NCI-H2029 treated with DMSO at 0.1 percent for 48 hours (cell line): ENCODE data around the gene MALT1.
A peak's percentile ranks its signal among the peaks of the same experiment; 100 is the strongest.
"Not testable (repeated sequence)": the region's sequence is repeated elsewhere in the genome, so short reads cannot be mapped to it uniquely, and the experiment has no call there.

Experiments
- DNase-seq: peaks from one replicate; lab custom pipeline; 2025; lab: John Stamatoyannopoulos, UW

MALT1 gene, protein sequence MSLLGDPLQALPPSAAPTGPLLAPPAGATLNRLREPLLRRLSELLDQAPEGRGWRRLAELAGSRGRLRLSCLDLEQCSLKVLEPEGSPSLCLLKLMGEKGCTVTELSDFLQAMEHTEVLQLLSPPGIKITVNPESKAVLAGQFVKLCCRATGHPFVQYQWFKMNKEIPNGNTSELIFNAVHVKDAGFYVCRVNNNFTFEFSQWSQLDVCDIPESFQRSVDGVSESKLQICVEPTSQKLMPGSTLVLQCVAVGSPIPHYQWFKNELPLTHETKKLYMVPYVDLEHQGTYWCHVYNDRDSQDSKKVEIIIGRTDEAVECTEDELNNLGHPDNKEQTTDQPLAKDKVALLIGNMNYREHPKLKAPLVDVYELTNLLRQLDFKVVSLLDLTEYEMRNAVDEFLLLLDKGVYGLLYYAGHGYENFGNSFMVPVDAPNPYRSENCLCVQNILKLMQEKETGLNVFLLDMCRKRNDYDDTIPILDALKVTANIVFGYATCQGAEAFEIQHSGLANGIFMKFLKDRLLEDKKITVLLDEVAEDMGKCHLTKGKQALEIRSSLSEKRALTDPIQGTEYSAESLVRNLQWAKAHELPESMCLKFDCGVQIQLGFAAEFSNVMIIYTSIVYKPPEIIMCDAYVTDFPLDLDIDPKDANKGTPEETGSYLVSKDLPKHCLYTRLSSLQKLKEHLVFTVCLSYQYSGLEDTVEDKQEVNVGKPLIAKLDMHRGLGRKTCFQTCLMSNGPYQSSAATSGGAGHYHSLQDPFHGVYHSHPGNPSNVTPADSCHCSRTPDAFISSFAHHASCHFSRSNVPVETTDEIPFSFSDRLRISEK

DNA sequence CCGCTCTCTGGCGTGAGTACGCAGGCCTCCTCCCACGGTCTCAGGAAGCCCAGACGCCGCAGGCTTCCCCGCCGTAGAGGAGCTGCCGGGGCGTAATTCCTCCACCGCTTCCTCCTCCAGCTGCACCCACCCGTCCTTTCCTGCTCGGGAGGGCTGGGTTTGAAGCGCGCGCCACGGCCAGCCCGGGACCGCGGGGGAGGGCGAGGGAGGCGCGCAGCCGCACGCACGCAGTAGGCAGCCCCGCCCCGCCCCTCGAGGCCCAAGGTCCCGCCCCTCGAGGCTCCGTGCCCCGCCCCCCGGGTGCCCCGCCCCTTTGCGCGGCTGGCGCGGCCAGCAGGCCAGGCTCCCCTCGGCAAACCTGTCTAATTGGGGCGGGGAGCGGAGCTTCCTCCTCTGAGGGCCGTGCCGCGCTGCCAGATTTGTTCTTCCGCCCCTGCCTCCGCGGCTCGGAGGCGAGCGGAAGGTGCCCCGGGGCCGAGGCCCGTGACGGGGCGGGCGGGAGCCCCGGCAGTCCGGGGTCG lies at the start of gene MALT1:
Gene MALT1, plus strand, starts transcription at position 355 of the 521 bp plus-strand sequence. CDS start 179 bp downstream, outside the sequence.
- DNase-seq, result peak; percentile 70

DNA sequence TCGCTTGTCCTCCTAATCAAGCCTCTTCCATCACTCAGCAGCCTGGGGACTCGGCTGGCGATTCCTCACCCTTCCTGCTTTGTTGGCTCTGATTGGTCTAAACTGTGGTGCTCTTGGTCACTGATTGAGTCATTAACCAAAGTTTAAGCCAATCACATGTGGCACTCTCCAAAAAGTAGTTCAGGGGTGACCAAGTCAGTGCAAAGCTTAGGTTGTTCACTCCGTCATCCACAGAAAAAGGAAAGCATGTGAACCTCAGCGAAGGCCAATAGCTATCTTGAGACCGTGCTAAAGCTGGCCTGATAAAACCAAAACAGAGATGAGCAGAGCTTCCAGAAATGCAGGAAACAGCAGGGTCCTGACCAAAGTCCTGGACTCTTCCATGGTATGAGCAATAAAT lies 47.3 kb upstream of the MALT1 start:
- no peak for DNase-seq

DNA sequence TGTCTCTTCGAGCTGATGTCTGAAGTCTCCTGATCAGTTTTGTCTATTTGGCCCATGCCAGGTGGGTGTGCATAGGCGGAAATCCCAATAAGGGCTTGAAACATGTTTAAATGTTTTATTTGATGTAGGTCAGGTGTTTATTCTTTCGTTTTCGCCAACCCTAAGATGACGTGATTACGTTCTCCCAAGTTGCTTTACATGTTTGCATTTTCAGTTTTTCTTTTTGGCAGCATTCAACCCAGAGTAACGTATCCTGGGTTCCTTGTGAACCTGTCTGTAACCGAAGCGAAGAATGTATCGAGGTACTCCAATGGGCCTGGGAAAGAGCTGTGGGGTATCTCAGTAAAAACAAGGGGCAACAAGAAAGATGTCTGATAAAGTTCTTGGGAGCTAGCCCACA lies 45.4 kb upstream of the MALT1 start:
- DNase-seq, result no peak

DNA sequence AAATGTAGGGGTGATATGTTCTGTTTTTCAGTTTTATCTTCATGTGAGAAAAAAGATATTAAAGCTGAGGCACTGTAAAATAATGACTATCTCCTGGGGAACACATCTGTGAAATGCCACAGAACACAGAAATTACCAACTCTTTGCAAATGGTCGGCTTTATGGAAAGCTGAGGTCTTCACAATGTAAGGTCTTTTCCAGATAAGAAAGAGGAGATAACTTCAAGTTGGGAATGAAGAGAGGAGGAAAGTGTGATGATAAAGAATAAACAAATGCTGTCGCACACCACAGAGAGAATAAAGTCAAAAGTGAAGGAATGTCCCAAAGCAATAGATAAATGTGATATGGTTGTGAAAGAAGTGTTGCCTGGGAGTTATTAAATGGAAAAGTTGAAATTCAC lies 41.2 kb upstream of the MALT1 start:
- no peak for DNase-seq

DNA sequence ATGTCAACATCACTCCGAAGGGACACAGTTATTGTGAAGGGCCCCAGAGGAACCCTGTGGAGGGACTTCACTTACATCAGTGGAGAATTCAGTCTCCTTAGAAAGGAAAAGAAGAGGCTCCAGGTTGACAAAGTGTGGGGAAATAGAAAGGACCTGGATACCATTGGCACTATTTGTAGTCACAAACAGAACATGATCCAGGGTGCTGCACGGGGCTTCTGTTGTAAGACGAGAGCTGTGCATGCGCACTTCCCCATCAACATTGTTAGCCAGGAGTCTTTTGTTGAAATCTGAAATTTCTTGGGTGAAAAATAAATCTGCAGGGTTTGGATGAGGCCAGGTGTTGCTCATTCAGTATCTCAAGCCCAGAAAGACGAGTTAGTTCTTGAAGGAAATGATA lies 40.0 kb upstream of the MALT1 start:
- no peak for DNase-seq

DNA sequence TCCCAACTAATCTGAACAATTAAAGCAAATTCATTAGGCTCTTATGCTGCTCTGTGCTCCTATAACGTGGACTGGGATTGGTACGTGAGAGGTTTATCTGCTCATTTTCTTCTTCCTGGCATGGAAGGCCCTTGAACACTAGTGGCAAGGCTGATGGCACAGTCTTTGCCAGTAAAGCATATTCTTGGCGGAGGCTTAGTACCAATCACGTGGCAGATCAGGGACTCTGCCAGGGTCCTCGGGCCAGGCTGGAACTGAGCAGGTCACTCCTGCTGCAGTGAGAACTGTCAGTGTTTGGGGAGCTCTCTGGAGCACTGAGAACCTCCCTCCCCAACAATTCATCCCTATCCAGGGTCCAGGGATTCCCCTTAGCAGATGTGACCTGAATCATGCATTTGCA lies 38.7 kb upstream of the MALT1 start:
- no peak for DNase-seq

DNA sequence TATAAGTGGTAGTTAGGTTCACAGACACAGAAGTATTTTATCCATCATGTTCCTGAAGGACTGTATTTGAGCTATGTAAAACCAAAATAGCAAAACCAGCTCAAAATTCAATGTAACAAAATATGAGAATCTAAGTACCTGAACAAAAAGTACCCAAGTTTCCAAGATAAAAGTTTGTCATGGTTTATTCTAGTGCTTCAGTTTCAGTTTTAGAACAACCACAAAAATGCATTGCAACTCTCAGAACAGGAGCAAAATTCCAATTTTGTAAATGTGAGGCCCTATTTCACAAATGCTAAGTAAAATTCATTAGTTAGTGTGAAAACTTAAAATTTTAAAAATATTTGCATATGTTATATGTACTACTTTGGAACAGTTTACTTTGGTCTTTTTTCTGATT lies 37.4 kb upstream of the MALT1 start:
- no peak for DNase-seq

DNA sequence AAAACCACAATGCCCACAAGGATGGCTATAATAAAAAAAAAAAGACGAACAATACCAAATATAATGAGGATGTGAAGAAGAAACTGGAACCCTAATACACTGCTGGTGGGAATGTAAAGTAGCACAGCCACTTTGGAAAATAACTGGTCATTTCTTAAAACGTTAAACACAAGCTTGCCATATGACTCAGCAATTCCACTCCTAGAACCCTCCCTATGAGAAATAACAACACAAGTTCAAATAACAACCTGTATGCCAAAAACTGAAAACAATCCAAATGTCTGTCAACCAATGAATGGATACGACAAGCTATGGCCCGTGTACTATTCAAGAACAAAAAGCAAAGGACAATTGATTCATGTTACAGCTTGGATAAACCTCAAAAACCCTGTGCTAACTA lies 35.4 kb upstream of the MALT1 start:
- no peak for DNase-seq

DNA sequence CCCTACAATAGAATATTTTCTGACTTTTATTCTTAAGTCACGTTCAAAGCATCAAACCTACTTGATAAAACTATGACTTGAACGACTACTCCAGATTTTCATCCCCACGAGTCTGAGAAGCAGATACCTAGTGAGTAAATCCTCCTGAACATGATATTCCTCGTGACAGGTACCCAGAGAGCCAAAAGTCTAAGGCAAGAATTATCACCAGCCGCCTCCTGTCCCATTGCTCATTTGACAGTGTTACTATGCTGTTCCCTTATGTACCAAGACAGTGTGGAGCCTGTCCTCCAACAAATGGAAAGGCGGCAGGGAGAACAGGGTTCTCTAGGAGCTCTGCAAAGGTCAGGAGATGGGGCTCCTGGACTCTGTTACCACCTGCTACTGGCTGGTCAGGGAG lies 34.1 kb upstream of the MALT1 start:
- no peak for DNase-seq

DNA sequence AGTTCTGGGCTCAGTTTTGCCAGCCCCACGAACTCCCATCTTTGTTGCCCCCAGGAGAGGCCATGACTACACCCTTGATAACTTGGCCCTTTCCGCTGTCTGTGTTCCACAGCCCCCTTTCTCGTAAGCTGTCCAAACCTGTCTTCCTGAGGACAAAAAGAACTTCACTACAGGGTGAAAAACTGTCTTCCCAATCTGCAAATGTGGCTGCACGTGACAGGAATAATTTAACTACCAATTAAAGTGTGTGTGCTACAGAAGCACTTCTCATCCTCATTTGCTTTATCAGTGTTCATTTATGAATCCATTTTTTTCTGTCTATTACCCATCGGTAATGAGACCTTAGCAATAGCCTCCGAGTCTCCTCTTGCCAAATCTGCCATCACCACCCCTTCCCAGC lies 33.3 kb upstream of the MALT1 start:
- no peak for DNase-seq

DNA sequence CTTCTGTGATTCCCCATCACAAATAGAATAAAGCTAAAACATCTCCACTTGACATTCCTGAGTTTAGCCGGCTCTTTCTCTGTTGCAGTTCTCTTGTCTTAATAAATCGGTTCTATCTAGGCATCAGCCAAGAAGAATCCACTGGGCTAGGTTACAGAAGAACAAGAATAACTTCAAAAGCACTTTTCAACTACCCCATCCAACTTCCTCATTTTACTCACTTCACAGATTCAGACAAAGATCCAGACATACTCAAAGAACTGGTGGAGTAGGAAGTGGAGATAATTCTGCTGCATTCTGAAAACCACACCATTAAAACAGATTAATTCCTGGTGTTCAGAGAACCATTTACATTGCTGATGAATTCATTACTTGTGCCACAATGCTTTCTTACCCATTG lies 32.8 kb upstream of the MALT1 start:
- no peak for DNase-seq

DNA sequence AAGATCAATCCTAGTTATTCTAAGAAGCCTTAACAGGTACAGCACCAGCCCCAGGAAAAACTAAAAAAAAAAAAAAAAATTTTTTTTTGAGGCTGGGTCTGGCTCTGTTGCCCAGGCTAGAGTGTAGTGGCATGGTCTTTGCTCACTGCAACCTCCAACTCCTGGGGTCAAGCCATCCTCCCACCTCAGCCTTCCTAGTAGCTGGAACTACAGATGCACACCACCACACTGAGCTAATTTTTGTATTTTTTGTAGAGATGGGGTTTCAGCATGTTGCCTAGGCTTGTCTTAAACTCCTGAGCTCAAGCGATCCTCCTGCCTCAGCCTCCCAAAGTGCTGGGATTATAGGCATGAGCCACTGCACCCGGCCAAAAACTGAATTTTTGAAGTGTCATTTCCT lies 32.0 kb upstream of the MALT1 start:
- DNase-seq, result no peak

DNA sequence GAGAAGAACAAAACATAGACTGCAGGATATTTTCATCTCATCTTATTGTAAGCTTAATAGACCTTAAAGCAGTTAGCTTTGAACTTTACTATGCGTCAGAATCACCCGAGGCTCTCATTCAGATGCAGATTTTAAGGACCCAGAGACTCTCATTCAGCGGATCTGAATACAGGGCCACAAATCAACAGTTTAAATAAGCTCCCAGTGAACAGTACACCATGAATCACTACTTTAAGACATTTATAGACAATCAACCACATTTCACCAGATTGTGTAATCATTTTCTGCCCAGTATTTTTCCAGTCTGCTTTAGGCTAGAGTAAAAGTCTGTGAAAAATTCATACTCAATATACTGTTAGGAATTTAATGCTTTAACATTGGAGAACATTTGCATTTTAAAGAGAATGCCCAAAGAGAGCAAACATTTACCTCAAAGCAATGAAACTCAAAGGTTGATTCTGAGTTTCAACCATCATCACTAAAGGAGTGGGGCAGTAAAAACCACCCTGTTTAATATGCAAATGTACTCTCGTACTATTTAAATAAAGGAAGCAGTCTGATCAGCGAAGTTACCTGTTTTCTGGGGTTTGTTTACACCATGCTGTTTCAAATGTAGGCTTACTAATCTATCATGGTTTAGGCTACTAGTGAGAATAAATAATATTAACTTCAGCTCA lies 31.4 kb upstream of the MALT1 start:
- DNase-seq, result no peak

DNA sequence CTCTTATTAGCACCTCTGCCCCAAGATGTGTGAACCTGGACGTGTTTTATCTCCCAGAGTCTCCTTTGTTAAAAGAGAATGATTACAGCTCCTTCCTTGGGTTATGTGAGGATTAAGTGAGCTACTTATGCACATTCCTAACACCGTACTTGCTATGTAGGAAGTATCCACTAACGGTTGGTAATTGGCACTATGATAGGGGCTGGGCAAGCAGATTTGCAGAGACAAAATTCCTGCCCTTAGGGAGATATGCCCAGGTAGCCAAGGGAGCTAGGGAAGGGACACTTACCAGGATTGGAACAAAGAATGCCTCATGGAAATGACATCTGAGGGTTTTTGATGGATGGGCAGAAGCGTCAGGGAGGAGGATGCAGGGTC lies 30.8 kb upstream of the MALT1 start:
- no peak for DNase-seq

DNA sequence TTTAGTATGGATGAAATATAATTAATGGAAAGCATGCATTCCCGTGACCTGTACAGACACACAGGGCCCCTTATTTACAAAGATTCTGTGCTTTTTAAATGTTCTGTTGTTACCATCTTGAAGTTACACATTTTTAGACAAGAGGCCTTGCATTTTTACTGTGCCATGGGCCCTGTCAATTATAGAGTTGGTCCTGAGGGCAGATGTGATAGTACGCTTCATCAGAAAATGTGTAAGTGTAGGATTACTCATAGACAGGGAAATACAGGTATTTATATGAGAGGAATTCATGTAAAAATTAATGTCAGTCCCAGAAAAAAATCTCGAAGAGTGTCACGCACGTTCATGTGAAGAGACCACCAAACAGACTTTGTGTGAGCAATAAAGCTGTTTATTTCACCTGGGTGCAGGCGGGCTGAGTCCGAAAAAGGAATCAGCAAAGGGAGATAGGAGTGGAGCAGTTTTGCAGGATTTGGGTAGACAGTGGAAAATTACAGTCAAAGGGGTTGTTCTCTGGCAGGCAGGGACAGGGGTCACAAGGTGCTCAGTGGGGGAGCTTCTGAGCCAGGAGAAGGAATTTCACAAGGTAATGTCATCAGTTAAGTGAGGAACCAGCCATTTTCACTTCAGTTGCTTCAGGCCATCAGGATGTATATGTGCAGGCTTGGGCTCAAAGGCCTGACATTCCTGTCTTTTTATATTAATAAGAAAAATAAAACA lies 30.2 kb upstream of the MALT1 start:
- DNase-seq, result no peak

DNA sequence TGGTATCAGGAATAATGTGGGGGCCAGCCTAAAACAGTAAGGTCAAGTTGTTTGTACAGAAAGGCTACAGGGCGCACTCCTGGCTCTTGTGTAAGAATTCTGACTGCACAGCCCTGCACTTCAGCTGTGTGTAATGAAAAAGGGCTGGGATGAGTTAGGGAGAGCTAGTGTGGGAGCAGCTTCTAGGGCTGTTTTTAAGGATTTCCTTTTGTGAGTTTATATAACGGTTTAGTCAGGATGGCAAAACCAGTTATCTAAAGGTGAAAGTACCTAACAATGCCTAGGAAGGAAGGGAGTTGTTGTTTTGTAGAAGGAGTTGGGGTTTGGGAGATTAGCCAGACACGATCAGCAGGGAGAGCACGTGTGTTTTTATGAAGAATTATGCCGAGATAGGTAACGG lies 27.7 kb upstream of the MALT1 start:
- DNase-seq, result not testable (repeated sequence)

DNA sequence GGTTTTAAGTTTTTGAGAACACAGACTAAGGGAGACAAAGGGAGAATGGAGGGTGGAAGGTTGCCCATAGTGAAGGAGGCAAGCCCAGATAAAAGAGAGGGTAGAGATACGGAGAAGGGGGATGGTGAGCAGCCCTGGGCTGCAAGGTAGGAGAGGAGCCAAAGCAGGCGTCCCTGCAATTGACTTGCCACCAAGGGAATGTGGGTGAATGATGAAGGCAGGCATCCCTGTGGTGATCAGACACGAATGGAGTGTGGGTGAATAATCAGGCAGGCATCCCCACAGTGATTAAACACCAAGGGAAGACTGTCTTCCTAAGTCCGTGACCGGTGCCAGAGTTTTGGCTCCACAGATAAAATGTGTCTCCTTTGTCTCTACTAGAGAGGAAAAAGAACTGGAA lies 25.9 kb upstream of the MALT1 start:
- DNase-seq, result no peak

DNA sequence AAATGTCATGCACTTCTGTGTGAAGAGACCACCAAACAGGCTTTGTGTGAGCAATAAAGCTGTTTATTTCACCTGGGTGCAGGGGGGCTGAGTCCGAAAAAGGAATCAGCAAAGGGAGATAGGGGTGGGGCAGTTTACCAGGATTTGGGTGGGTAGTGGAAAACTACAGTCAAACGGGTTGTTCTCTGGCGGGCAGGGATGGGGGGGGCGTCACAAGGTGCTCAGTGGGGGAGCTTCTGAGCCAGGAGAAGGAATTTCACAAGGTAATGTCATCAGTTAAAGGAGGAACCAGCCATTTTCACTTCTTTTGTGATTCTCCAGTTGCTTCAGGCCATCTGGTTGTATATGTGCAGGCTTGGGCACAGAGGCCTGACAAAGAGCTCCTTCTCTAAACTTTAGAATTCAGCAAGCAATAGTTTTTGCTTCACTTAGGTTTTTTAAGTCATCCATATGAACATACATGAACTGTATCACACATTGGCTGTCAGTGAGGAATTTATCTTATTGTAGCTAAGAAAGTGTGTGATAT lies 24.9 kb upstream of the MALT1 start:
- DNase-seq, result no peak

DNA sequence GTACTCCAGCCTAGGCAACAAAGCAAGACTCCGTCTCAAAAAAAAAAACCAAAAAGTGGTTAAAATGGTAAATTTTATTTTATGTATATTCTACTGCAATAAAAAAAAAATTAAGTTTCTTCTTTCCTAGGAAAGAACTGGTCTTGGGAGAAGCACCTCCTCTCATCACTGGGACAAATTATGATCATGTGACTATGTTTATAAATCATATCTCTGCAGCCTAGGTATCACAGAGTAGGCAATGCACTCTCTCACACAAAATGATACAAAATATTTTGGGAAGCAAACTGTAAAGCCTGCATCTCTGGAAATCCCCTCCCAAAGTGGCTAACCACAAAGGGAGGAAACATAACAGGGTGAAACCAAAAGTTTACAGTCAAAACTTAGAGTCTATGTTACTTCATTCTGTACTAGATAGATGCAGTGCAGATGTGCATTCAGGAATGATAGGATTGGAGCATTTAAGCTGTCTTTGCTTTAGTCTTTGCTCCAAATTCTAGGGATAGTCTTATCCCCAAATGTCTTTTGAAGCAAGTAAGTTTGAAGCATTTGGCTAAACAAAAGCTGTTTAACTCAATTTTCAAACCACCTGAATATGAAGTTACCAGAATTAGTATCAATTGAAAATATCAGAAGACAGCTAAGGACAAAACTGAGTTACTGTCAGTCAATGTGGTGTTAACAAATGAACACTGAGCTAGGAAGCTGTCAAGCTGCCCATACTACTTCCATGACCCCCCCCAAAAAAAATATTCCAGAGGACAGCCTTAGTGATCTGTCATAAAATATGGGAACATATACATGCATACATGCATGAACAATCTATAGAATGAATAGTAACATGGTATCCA lies 21.1 kb upstream of the MALT1 start:
- no peak for DNase-seq

DNA sequence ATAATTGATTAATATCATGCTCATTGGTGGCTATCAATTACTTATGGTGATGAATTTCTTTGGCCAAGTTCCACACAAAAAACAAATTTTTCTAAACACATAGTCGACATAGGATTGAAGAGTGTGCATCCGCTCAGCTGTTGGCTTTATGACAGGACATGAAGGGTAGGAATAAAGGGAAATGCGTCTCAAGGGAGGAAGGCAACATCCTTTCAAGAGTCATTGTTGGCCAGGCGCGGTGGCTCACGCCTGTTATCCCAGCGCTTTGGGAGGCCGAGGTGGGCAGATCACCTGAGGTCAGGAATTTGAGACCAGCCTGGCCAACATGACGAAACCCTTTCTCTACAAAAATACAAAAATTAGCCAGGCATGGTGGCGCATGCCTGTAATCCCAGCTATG lies 20.4 kb upstream of the MALT1 start:
- not testable (repeated sequence) for DNase-seq
